ENCODE measurements around the gene TREML4.
"Not testable (repeated sequence)": the region's sequence is repeated elsewhere in the genome, so short reads cannot be mapped to it uniquely, and the experiment has no call there.

DNA sequence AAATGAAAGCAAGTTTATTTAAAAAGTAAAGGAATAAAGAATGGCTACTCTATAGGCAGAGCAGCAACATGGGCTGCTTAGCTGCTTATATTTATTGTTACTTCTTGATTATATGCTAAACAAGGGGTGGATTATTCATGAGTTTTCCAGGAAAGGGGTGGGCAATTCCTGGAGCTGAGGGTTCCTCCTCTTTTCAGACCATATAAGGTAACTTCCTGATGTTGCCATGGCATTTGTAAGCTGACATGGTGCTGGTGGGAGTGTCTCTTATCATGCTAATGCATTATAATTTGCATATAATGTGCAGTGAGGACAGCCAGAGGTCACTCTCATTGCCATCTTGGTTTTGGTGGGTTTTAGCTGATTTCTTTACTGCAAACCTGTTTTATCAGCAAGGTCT lies 39.1 kb upstream of the TREML4 start:
- TF ChIP-seq, protein P1, sequence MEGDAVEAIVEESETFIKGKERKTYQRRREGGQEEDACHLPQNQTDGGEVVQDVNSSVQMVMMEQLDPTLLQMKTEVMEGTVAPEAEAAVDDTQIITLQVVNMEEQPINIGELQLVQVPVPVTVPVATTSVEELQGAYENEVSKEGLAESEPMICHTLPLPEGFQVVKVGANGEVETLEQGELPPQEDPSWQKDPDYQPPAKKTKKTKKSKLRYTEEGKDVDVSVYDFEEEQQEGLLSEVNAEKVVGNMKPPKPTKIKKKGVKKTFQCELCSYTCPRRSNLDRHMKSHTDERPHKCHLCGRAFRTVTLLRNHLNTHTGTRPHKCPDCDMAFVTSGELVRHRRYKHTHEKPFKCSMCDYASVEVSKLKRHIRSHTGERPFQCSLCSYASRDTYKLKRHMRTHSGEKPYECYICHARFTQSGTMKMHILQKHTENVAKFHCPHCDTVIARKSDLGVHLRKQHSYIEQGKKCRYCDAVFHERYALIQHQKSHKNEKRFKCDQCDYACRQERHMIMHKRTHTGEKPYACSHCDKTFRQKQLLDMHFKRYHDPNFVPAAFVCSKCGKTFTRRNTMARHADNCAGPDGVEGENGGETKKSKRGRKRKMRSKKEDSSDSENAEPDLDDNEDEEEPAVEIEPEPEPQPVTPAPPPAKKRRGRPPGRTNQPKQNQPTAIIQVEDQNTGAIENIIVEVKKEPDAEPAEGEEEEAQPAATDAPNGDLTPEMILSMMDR (IDR thresholded peaks at IDR 0.05) = not testable (repeated sequence)
- not testable (repeated sequence) for TF ChIP-seq POLR2A (IDR thresholded peaks at IDR 0.05)
